Midbrain (tissue), 1 donor: Measurements from ENCODE around the gene ZBTB40.

Source experiments
- DNase-seq: peaks from one replicate; lab custom pipeline; 2025; lab: John Stamatoyannopoulos, UW

ZBTB40 gene

GRCh38 chr1:22562584-22563583, 111.2 kb downstream of the ZBTB40 start, which contains the start of gene EPHA8:
TSS of gene EPHA8 (plus strand) at chr1:22563489. CDS start at chr1:22563636, 147 bp downstream.
- no peak for DNase-seq

- no peak for DNase-seq
Measured at GRCh38 chr1:22563671-22564602, 112.3 kb downstream of the ZBTB40 start.

- DNase-seq = no peak
Measured at GRCh38 chr1:22566161-22566560, 114.5 kb downstream of the ZBTB40 start.

GRCh38 chr1:22567197-22567596, 115.5 kb downstream of the ZBTB40 start:
- no peak for DNase-seq

- no peak for DNase-seq
Measured at GRCh38 chr1:22567994-22568393, 116.3 kb downstream of the ZBTB40 start.

- DNase-seq = no peak
Measured at GRCh38 chr1:22569269-22569668, 117.6 kb downstream of the ZBTB40 start.

DNA sequence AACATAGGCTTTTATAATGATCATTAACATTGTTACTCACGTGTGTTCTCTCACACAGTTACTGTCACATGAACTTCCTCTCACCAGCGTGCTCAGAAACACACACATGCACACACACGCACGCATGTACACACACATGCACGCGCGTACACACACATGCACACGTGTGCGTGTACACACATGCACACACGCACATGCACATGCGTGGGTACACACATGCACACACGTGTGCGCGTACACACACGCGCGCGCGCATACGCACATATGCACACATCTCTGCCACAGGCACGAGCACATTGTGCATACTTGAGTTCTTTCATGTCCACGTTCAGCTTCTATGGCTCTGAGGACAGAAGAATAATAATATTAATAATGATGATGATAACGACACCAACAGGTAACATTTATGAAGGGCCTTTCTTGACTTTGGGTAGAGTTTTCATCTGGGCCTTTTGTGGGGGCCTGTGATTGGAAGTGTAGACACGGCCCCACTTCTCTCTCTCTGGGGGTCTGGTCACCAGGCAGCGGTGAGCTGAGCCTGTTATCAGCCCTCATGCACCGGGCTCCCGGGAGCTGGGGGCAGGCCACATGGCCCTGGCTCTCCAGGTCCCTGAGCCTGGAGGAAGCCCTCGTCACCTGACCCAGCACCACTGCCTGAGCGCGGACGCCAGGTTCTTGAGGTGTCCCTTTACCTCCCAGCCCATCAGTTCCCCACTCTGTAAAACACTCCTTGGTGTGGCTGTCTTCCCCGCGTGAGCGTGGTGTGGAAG, 118.7 kb downstream of the ZBTB40 start:
- no peak for DNase-seq

DNA sequence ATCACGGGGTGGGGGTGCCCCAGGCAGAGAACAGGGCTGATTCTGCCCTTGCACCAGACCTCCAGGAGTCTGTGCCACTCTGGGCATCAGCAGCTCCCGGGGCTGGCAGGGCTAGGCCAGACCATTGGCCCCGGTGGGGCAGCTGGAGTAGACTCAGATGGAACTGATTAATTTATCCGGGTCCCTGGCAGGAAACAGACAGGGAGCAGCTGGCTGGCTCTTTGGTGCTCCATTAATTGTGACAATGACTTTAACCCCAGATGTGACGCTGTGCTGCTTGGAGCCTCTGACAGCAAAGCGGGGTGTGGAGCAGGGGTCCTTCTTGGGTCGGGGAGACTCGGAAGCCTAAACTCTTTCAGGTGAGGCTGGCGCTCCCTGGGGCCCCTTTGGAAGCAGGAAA, 121.2 kb downstream of the ZBTB40 start:
- no peak for DNase-seq

- no peak for DNase-seq
Measured at GRCh38 chr1:22573237-22573636, 121.6 kb downstream of the ZBTB40 start.

DNA sequence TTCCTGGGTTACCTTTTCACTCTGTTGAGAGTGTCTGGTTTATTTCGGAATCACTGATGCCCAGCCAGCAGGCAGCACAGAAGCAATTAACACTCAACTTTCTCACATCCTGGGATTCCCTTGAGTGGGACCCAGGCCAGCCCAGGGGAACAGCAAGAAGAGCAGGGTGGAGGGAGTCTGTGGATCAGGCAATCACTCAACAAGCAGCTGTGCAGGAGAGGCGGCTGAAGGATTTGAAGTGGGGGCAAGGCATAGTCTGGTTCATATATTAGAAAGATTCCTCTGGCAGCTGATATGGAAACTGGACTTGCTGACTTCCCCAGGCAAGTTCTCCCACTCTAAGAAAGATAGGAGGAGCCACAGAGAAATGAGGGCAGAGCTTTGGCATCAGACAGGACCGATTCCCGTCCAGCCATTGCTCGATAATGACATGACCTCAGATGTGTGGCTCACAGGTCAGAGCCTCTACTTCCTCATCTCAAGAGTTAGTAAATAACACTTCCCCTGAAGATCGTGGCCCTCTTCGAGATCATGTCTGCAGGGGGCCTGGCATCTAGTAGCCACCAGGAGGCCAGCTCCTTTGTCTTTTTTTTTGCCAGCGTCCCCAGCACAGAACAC, 124.0 kb downstream of the ZBTB40 start:
- no peak for DNase-seq

DNA sequence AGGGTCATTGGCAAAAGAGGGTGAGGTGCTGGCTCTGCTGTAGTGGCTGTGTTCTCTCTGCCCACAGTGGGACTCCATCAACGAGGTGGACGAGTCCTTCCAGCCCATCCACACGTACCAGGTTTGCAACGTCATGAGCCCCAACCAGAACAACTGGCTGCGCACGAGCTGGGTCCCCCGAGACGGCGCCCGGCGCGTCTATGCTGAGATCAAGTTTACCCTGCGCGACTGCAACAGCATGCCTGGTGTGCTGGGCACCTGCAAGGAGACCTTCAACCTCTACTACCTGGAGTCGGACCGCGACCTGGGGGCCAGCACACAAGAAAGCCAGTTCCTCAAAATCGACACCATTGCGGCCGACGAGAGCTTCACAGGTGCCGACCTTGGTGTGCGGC, 124.5 kb downstream of the ZBTB40 start:
- no peak for DNase-seq

DNA sequence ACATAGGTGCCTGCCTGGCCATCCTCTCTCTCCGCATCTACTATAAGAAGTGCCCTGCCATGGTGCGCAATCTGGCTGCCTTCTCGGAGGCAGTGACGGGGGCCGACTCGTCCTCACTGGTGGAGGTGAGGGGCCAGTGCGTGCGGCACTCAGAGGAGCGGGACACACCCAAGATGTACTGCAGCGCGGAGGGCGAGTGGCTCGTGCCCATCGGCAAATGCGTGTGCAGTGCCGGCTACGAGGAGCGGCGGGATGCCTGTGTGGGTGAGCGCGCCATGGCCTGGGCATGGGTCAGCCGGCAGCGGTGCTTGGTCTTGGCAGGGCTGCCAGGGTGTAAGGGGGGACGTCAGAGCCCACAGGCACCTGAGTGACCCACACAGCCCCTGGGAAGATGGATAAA, 125.0 kb downstream of the ZBTB40 start:
- no peak for DNase-seq

DNA sequence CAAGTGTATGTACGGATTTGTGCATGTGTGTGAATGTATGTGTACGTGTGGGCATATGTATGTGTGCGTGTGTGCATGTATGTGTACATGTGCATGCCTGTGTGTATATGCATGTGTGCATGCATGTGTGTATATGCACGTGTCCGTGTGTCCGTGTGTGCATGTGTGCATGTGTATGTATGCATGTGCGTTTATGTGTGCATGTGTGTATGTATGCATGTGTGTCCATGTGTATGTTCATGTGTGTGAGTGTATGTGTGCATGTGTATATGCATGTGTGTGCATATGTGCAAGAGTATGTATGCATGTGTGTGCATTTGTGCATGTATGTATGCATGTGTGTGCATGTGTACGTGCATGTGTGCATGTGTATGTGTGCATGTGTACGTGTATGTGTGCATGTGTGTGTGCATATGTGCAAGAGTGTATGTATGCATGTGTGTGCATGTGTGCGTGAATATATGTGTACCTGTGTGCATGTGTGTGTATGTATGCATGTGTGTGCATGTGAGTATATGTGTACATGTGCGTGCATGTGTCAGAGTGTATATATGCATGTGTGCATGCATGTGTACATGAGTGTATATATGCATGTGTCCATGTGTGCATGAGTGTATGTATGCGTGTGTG, 127.2 kb downstream of the ZBTB40 start:
- no peak for DNase-seq

DNA sequence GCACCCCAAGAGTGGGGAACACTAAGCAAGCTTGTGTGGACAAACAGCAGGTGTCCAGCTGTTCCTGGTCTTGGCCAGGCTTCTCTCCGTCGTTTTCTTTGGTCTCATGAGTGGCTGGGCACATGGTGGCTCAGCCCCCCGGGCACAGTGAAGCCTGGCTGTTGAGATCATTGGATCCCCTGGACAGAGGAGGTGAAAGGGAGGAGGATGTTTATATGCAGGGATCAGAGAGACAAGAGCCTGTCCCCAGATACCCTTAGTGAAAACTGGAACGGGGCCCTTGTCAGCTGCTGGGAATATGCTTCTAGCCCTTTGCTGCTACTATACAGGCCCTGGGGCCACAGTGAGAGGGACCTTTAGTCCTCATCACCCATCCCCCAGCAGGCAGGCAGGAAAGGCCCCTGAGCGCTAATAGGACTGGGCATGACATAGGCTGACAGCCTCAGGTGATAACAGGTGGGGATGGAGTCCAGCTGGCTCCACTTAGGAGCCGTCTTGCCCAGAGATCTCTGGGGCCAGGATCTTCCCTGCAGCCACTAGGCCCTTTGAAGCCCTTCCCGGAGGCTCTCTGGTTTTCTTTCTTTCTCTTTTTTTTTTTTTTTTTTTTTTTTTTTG, 128.0 kb downstream of the ZBTB40 start:
- no peak for DNase-seq
